ENCODE data around the gene LPAR2.

DNA sequence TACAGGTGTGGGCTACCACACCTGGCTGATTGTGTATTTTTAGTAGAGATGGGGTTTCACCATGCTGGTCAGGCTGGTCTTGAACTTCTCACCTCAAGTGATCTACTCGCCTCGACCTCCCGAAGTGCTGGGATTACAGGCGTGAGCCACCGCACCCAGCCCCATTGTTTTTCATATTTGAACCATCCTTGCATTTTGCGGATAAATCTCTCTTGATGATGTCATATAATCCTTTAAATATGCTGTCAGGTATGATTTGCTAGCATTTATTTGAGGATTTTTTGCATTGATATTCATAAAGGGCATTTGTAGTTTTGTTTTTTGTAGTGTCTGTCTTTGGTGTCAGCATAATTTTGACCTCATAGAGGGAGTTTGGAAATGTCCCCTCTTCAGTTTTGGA lies 46.3 kb upstream of the LPAR2 start:
- TF ChIP-seq, protein P1, sequence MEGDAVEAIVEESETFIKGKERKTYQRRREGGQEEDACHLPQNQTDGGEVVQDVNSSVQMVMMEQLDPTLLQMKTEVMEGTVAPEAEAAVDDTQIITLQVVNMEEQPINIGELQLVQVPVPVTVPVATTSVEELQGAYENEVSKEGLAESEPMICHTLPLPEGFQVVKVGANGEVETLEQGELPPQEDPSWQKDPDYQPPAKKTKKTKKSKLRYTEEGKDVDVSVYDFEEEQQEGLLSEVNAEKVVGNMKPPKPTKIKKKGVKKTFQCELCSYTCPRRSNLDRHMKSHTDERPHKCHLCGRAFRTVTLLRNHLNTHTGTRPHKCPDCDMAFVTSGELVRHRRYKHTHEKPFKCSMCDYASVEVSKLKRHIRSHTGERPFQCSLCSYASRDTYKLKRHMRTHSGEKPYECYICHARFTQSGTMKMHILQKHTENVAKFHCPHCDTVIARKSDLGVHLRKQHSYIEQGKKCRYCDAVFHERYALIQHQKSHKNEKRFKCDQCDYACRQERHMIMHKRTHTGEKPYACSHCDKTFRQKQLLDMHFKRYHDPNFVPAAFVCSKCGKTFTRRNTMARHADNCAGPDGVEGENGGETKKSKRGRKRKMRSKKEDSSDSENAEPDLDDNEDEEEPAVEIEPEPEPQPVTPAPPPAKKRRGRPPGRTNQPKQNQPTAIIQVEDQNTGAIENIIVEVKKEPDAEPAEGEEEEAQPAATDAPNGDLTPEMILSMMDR (IDR thresholded peaks at IDR 0.05) = no peak
- TF ChIP-seq POLR2A (IDR thresholded peaks at IDR 0.05) = no peak
